PC-9 (cell line): Measurements from ENCODE around the gene DMWD.

Source experiments
- CTCF ChIP-seq: fragments of 200-600 bp; sonication (generic); conservative IDR thresholded peaks from 2 replicates; pipeline ENCODE4 v1.6.1; 2017; ENCODE audit warnings: mixed run types, antibody characterized with exemption, mild to moderate bottlenecking, moderate library complexity
- EZH2 ChIP-seq: fragments of 200-600 bp; sonication (generic); IDR thresholded peaks from 2 replicates; pipeline ENCODE4 v1.8.0; 2017; ENCODE audit warnings: antibody characterized with exemption, low read depth

GRCh38 chr19:45814166-45814780, 21.6 kb upstream of the DMWD start:
- TF ChIP-seq CTCF (no peak), EZH2 (no peak)
